GM23338 (cell line): ENCODE results near the gene PDE4D. TPM values are rescaled to one million over a fixed set of nuclear protein-coding genes. Genes with fewer than 3 reads are reported as not detected.

Experiments used
- ATAC-seq: fragments of 200-7000 bp; cut with Tn5 transposase; 3 replicates; pipeline ENCODE4 v1.9.1; 2020
- DNase-seq: peaks from one replicate; pipeline ENCODE4 v3.0.0-alpha.2; 2015; ENCODE audit warnings: low spot score
- H2AFZ ChIP-seq: fragments of 200-600 bp; sonication (generic); 2 replicates; pipeline ENCODE4 v1.8.0; 2016; ENCODE audit warnings: antibody characterized with exemption, mild to moderate bottlenecking, moderate library complexity
- H3F3A ChIP-seq: fragments of 200-600 bp; sonication (generic); replicated peaks from 2 replicates; pipeline ENCODE4 v1.8.0; 2017; ENCODE audit warnings: antibody characterized with exemption, mixed run types, low read depth
- H3K27ac ChIP-seq: fragments of 200-600 bp; sonication (generic); 2 replicates; pipeline ENCODE4 v1.6.1; 2016; ENCODE audit warnings: low read depth
- H3K27me3 ChIP-seq: fragments of 200-600 bp; sonication (generic); 2 replicates; pipeline ENCODE4 v1.8.0; 2016; ENCODE audit warnings: mild to moderate bottlenecking, mixed run types, moderate library complexity; ENCODE audit not compliant: insufficient read depth
- H3K36me3 ChIP-seq: fragments of 200-600 bp; sonication (generic); 2 replicates; pipeline ENCODE4 v1.8.0; 2016; ENCODE audit warnings: mild to moderate bottlenecking; ENCODE audit not compliant: insufficient read depth
- H3K4me1 ChIP-seq: fragments of 200-600 bp; sonication (generic); 2 replicates; pipeline ENCODE4 v1.8.0; 2016; ENCODE audit warnings: mild to moderate bottlenecking, moderate library complexity; ENCODE audit not compliant: insufficient read depth
- H3K4me2 ChIP-seq: fragments of 200-600 bp; sonication (generic); 2 replicates; pipeline ENCODE4 v1.7.1; 2017; ENCODE audit warnings: mixed run types
- H3K4me3 ChIP-seq: fragments of 200-600 bp; sonication (generic); 2 replicates; pipeline ENCODE4 v1.6.1; 2016; ENCODE audit warnings: mixed run types
- H3K79me2 ChIP-seq: fragments of 200-600 bp; sonication (generic); replicated peaks from 2 replicates; pipeline ENCODE4 v1.8.0; 2017; ENCODE audit warnings: mild to moderate bottlenecking; ENCODE audit not compliant: insufficient read depth
- H3K9me2 ChIP-seq: fragments of 200-600 bp; sonication (generic); 2 replicates; pipeline ENCODE4 v1.8.0; 2017; ENCODE audit not compliant: insufficient read depth
- H4K20me1 ChIP-seq: fragments of 200-600 bp; sonication (generic); replicated peaks from 2 replicates; pipeline ENCODE4 v1.8.0; 2017; ENCODE audit warnings: mild to moderate bottlenecking; ENCODE audit not compliant: insufficient read depth
- H3K27ac Mint-ChIP-seq: 2 replicates; pipeline ENCODE4 v1.8.0; 2020; ENCODE audit warnings: inconsistent platforms, mild to moderate bottlenecking, moderate library complexity, mixed read lengths
- H3K27me3 Mint-ChIP-seq: 3 replicates; pipeline ENCODE4 v1.8.0; 2022; ENCODE audit warnings: low read depth, mild to moderate bottlenecking, moderate library complexity, mixed read lengths, inconsistent platforms; ENCODE audit not compliant: insufficient read depth, poor library complexity
- H3K36me3 Mint-ChIP-seq: 3 replicates; pipeline ENCODE4 v1.8.0; 2021; ENCODE audit warnings: low read depth, mild to moderate bottlenecking, inconsistent platforms, moderate library complexity, mixed read lengths
- H3K4me1 Mint-ChIP-seq: 3 replicates; pipeline ENCODE4 v1.8.0; 2020; ENCODE audit warnings: mild to moderate bottlenecking, inconsistent platforms, mixed read lengths
- H3K4me3 Mint-ChIP-seq: 3 replicates; pipeline ENCODE4 v1.8.0; 2021; ENCODE audit warnings: moderate library complexity, mild to moderate bottlenecking, inconsistent platforms, mixed read lengths
- H3K9me3 Mint-ChIP-seq: 3 replicates; pipeline ENCODE4 v1.8.0; 2020; ENCODE audit warnings: moderate library complexity, mild to moderate bottlenecking, inconsistent platforms, mixed read lengths
- CREB1 ChIP-seq: fragments of 250-450 bp; sonication (Bioruptor Pico); IDR thresholded peaks from 2 replicates; pipeline ENCODE4 v1.5.0; 2020; ENCODE audit warnings: low read depth, mild to moderate bottlenecking, moderate library complexity
- EZH2 ChIP-seq: fragments of 200-600 bp; sonication (generic); IDR thresholded peaks from one replicate; pipeline ENCODE4 v1.8.0; 2017; ENCODE audit warnings: antibody characterized with exemption, mild to moderate bottlenecking, low read depth; ENCODE audit not compliant: unreplicated experiment
- EZH2phosphoT487 ChIP-seq: fragments of 200-600 bp; sonication (generic); IDR thresholded peaks from one replicate; pipeline ENCODE4 v1.8.1; 2018; ENCODE audit warnings: antibody characterized with exemption; ENCODE audit not compliant: unreplicated experiment
- JUNB ChIP-seq: IDR thresholded peaks from one replicate; pipeline ENCODE4 v1.6.1; 2016; ENCODE audit warnings: antibody characterized with exemption; ENCODE audit not compliant: unreplicated experiment
- NANOG ChIP-seq: IDR thresholded peaks from 2 replicates; pipeline ENCODE4 v1.6.1; 2016; ENCODE audit warnings: antibody characterized with exemption, borderline replicate concordance
- POLR2AphosphoS5 ChIP-seq: IDR thresholded peaks from 2 replicates; pipeline ENCODE4 v1.6.1; 2016; ENCODE audit warnings: antibody characterized with exemption, low read depth
- REST ChIP-seq: IDR thresholded peaks from one replicate; pipeline ENCODE4 v1.6.1; 2018; ENCODE audit warnings: antibody characterized with exemption; ENCODE audit not compliant: unreplicated experiment
- STAT1 ChIP-seq: IDR thresholded peaks from one replicate; pipeline ENCODE4 v1.6.1; 2016; ENCODE audit warnings: antibody characterized with exemption; ENCODE audit not compliant: unreplicated experiment
- ZNF114 ChIP-seq: fragments of 250-450 bp; sonication (Bioruptor Pico); IDR thresholded peaks from 2 replicates; pipeline ENCODE4 v1.5.0; 2020; ENCODE audit warnings: mild to moderate bottlenecking, moderate library complexity
- ZNF331 ChIP-seq: fragments of 250-450 bp; sonication (Bioruptor Pico); IDR thresholded peaks from 2 replicates; pipeline ENCODE4 v1.5.0; 2020; ENCODE audit warnings: low read depth, mild to moderate bottlenecking, moderate library complexity
- ZNF462 ChIP-seq: fragments of 250-450 bp; sonication (Bioruptor Pico); IDR thresholded peaks from 2 replicates; pipeline ENCODE4 v1.5.0; 2020; ENCODE audit warnings: mild to moderate bottlenecking, moderate library complexity
- polyA plus RNA-seq: library from polyadenylated mRNA; unstranded; fragments of >200 nt; fragmentation: Nextera tagmentation; extraction: Ambion mirVana; gene quantifications from 2 replicates; pipeline ENCODE4 v1.2.1, GENCODE V29; 2016
- total RNA-seq: library from RNA; depleted of rRNA; stranded (reverse); fragments of >200 nt; shearing (Covaris generic); gene quantifications from 2 replicates; pipeline ENCODE4 v1.2.3, GENCODE V29; 2014
- TF ChIP-seq, protein P1 (sequence below): IDR thresholded peaks from 2 replicates; pipeline ENCODE4 v1.6.1; 2016; ENCODE audit warnings: antibody characterized with exemption
- TF ChIP-seq, protein P2 (sequence below), 2 experiments: fragments of 200-600 bp in 1 of 2; sonication (generic) in 1 of 2; conservative IDR thresholded peaks; 2 replicates each; pipeline versions ENCODE4 v1.5.1 to v1.6.1; 2016 to 2017; ENCODE audit warnings: antibody characterized with exemption in 2 of 2, low read depth in 2 of 2, mild to moderate bottlenecking in 2 of 2, moderate library complexity in 1 of 2

The PDE4D gene
- total and polyA plus RNA-seq, 2 experiments from 2014 or later = 2.1 to 4.7 TPM

DNA sequence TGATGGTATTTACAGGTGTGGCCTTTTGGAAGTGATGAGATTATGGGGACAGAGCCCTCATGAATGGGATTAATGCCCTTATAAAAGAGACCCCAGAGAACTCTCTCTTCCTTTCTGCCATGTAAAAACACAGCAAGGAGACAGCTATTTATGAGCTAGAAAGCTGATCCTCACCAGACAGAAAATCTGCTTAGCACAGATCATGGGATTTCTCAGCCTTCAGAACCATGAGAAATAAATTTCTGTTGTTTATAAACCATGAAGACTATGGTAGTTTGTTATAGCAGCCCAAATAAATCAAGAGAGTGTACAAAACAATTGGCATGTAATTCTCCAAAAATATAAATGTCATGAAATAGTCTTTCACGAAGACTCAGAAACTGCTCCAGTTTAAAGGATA is 211.0 kb downstream of the PDE4D start:
- DNase-seq = no peak
- Mint-ChIP-seq H3K4me3 (no peak overlapping the region), H3K36me3 (no peaks in the 10 kb centered on the region), H3K27me3 (no peaks in the 10 kb centered on the region), H3K9me3 (no peaks in the 10 kb centered on the region), H3K4me1 (peaks cover 2% of the 10 kb centered on the region; the same call in 2 of the 3 replicates), H3K27ac (no peak overlapping the region)
- TF ChIP-seq, protein P1, sequence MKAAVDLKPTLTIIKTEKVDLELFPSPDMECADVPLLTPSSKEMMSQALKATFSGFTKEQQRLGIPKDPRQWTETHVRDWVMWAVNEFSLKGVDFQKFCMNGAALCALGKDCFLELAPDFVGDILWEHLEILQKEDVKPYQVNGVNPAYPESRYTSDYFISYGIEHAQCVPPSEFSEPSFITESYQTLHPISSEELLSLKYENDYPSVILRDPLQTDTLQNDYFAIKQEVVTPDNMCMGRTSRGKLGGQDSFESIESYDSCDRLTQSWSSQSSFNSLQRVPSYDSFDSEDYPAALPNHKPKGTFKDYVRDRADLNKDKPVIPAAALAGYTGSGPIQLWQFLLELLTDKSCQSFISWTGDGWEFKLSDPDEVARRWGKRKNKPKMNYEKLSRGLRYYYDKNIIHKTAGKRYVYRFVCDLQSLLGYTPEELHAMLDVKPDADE = no peak
- no peak for TF ChIP-seq ZNF114
- TF ChIP-seq CREB1 (CRISPR knock-in tag) = no peak
- TF ChIP-seq NANOG = no peak
- TF ChIP-seq, protein P2, sequence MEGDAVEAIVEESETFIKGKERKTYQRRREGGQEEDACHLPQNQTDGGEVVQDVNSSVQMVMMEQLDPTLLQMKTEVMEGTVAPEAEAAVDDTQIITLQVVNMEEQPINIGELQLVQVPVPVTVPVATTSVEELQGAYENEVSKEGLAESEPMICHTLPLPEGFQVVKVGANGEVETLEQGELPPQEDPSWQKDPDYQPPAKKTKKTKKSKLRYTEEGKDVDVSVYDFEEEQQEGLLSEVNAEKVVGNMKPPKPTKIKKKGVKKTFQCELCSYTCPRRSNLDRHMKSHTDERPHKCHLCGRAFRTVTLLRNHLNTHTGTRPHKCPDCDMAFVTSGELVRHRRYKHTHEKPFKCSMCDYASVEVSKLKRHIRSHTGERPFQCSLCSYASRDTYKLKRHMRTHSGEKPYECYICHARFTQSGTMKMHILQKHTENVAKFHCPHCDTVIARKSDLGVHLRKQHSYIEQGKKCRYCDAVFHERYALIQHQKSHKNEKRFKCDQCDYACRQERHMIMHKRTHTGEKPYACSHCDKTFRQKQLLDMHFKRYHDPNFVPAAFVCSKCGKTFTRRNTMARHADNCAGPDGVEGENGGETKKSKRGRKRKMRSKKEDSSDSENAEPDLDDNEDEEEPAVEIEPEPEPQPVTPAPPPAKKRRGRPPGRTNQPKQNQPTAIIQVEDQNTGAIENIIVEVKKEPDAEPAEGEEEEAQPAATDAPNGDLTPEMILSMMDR (conservative IDR thresholded peaks at IDR 0.05; ENCODE audit: low read depth in 2 of 2) = no peak
- no peak for TF ChIP-seq POLR2AphosphoS5
- TF ChIP-seq REST = no peak
- no peak for TF ChIP-seq ZNF331 (CRISPR knock-in tag)
- no peak for TF ChIP-seq JUNB
- TF ChIP-seq EZH2 = no peak
- TF ChIP-seq EZH2phosphoT487 = no peak
- no peak for TF ChIP-seq ZNF462
- TF ChIP-seq STAT1 = no peak
- H2AFZ ChIP-seq = no peak overlapping the region
- H3K36me3 ChIP-seq = no peaks in the 10 kb centered on the region
- no peaks in the 10 kb centered on the region for H3K9me2 ChIP-seq
- H4K20me1 ChIP-seq = no peaks in the 10 kb centered on the region
- no peaks in the 10 kb centered on the region for H3K4me1 ChIP-seq
- H3K4me2 ChIP-seq = no peak overlapping the region
- H3K79me2 ChIP-seq = no peaks in the 10 kb centered on the region
- no peaks in the 10 kb centered on the region for H3K27me3 ChIP-seq
- H3F3A ChIP-seq = no peaks in the 10 kb centered on the region
- no peak for ATAC-seq
- no peak overlapping the region for H3K4me3 ChIP-seq
- H3K27ac ChIP-seq = no peak overlapping the region
